H1 (cell line): ENCODE measurements around the gene AFAP1L2. TPM values are rescaled to one million over a fixed set of nuclear protein-coding genes. Genes with fewer than 3 reads are reported as not detected.

Source experiments
- SRF ChIP-seq: IDR thresholded peaks from 2 replicates; pipeline ENCODE4 v1.6.1; 2011; ENCODE audit warnings: mild to moderate bottlenecking, low read depth, low read length, moderate library complexity
- polyA plus RNA-seq, 7 experiments: library from polyadenylated mRNA; depleted of rRNA in 3 of 7; stranded (reverse) in 5 of 7; unstranded in 2 of 7; fragments of >200 nt in 5 of 7; fragments of 200-250 nt in 2 of 7; gene quantifications; 1 replicate in 5 of 7; 2 replicates in 1 of 7; 4 replicates in 1 of 7; pipeline versions ENCODE4 v1.2.1 to v1.2.3, GENCODE V29; 2011 to 2013; ENCODE audit warnings: missing spikeins in 2 of 7, mixed read lengths in 2 of 7
- total RNA-seq: library from RNA; stranded (reverse); fragmentation: NEBNext Ultra II Directional; extraction: Animal tissue kit (Norgen Biotek cat#: 25700); gene quantifications from 2 replicates; pipeline ENCODE4 v1.2.1, GENCODE V29; 2021

AFAP1L2 gene
- total and polyA plus RNA-seq, 2 of the 8 experiments (the other 6 are each of a cell fraction or from before 2014, with no cell fraction given) = 3.9 to 6.4 TPM

DNA sequence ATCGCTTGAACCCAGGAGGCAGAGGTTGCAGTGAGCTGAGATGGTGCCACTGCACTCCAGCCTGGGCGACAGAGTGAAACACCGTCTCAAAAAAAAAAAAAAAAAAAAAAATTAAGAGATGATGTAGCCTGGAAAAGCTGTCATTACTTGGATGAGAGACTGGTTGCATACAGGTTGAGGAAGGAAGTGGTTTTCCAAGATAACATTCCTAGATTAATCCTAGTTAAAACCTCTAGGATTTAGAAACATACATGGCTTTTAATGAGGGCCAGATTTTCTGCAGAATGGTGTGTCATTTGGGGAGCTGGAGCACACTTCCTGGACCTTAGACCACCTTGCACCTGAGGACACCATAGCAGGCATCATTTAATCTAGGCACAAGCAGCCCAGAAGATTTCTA lies 147.5 kb downstream of the AFAP1L2 start (continued):
- no peak for TF ChIP-seq SRF
